ENCODE results near the gene NANP.
"Not testable (repeated sequence)": the region's sequence is repeated elsewhere in the genome, so short reads cannot be mapped to it uniquely, and the experiment has no call there.

Gene NANP

GRCh38 chr20:25606094-25606695 is 17.6 kb downstream of the NANP start:
- DNase-seq (ENCODE audit: low spot score), result no peak

GRCh38 chr20:25605148-25605547 is 18.7 kb downstream of the NANP start:
- no peak for DNase-seq (ENCODE audit: low spot score)

DNA sequence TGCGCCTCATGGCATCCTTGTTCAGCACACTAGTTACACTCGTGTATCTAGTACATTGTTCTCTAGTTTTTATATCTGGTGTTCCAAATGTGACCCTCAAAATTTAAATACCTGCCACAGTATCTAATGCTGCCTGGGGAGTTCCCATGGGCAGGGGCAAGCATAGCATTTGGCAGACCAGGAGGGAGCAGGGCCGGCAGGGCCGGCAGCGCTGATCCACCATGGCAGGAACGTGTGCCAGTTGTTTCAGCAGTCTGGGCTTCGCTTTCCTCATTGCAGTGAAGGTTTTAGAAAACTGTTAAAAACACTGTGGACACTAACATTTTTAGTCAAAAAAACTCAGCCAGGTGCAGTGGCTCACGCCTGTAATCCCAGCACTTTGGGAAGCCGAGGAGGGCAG is 19.2 kb downstream of the NANP start:
- DNase-seq (ENCODE audit: low spot score), result no peak

- not testable (repeated sequence) for DNase-seq (ENCODE audit: low spot score)
These were observed 20.9 kb downstream of the NANP start for GRCh38 chr20:25602914-25603309.

DNA sequence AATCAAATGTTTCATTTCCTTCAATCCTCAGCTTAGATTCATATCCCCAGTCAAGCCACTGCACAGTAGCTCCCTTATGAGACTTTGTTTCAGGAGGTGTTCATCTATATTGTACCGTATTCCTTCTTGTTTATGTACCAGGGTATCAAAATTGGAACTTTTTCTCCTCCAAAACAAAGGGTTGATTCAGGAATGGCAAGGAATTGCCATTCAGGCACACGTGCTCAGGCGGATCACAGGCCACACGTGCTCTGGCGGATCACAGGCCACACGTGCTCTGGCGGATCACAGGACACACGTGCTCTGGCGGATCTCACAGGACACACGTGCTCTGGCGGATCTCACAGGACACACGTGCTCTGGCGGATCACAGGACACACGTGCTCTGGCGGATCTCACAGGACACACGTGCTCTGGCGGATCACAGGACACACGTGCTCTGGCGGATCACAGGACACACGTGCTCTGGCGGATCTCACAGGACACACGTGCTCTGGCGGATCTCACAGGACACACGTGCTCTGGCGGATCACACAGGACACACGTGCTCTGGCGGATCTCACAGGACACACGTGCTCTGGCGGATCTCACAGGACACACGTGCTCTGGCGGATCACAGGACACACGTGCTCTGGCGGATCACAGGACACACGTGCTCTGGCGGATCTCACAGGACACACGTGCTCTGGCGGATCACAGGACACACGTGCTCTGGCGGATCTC is 21.5 kb downstream of the NANP start:
- DNase-seq (ENCODE audit: low spot score), result not testable (repeated sequence)

DNA sequence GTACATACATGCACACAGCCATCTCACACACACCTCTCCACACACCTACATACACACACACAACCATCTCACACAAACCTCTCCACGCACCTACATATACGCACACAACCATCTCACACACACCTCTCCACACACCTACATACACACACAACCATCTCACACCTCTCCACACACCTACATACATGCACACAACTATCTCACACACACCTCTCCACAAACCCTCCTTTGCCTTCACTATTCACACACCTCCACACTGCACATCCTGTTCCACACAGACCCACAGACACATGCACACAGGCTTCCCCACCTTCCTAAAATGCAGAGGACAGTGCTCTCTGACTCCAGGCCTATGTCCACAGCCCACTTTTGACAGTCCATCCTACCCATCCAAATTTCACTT is 22.2 kb downstream of the NANP start:
- DNase-seq (ENCODE audit: low spot score), result no peak

DNA sequence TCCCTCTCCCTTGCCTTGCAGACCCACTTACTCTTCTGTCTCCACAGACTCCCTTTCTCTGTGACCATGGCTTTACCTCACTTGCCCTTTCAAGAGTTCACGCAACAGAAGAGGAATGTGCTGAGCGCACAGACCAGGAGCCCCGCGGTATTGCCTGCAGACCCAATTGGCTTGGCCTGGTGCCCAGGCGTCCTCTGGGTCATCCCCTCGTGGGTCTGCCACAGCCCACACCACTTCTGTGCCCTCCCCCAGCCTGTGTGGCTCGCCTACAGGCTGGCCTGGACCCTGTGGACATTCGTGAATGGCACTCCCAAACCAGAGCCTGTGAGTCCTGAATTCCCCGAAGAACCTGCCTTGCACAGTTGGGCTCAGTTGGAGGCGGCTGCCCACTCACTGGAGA is 23.2 kb downstream of the NANP start:
- no peak for DNase-seq (ENCODE audit: low spot score)

- no peak for DNase-seq (ENCODE audit: low spot score)
These were observed 31.5 kb downstream of the NANP start for GRCh38 chr20:25592135-25592852.

GRCh38 chr20:25590778-25591177 is 33.0 kb downstream of the NANP start:
- not testable (repeated sequence) for DNase-seq (ENCODE audit: low spot score)

DNA sequence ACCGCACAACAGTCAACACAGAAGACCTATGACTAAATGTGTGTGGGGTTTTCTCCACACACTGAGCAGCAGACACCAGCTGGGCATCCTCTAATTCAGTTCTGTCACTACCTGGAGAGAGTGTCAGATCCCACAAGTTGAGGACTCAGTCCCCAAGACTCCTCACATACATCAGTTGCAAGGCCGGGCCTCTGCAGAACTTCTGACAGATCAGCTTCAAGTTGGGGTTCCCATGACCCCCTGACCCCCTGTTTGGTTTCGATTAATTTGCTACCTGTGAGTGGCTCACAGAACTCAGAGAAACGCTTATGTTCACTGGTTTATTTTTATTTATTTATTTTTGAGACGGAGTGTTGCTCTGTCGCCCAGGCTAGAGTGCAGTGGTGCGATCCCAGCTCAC is 35.3 kb downstream of the NANP start:
- no peak for DNase-seq (ENCODE audit: low spot score)

- DNase-seq (ENCODE audit: low spot score), result no peak
These were observed 36.3 kb downstream of the NANP start for GRCh38 chr20:25587536-25587935.

GRCh38 chr20:25586877-25587276 is 36.9 kb downstream of the NANP start:
- DNase-seq (ENCODE audit: low spot score), result no peak

DNA sequence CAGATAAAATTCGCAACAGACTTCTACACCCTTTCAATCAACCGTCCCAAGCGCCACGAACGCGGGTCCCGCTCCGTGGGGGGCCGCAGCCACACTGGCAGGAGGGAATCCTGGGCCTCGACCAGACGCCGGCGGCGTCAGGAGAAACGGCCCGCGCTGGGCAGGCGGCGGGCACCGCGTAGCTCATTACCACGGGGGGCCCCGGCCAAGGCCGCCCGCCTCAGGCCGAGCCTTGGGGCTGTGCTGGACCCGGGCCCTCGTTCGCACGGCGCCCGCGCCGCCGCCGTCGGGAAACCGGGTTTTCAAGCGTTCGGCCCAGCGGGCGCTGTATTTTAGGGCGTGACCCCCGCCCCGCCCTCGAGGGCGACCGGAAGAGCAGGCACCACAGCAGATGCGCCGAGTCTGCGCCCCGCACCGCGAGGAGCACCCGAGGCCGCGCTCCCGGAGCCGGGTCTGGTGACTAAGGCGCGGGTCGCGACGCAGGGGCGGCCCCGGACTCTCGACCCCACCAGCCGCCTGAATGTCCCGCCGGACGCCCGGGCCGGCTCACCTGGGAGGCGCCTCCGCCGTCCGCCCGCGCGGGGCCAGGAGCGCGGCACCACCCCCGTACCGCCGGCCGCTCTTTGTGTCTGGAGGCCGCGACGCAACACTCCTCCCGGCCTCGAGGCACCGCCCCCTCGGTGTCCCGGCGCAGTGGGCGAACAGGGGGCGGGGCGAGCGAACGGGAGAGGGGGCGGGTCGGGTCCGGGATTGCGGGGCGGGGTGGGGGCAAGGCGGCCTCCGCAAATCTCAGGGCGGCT is 38.7 kb downstream of the NANP start, which contains the start of gene NINL:
Gene NINL, minus strand, starts transcription at position 627 of the 800 bp plus-strand sequence. CDS start 58,944 bp downstream, outside the sequence.
- DNase-seq (ENCODE audit: low spot score), result peak; percentile 84

DNA sequence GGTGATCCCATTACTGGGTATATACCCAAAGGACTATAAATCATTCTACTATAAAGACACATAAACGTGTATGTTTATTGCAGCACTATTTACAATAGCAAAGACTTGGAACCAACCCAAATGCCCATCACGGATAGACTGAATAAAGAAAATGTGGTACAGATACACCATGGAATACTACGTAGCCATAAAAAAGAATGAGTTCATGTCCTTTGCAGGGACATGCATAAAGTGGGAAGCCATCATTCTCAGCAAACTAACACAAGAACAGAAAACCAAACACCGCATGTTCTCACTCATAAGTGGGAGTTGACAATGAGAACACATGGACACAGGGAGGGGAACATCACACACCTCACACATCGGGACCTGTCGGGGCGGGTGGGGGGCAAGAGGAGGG is 40.2 kb downstream of the NANP start:
- not testable (repeated sequence) for DNase-seq (ENCODE audit: low spot score)

GRCh38 chr20:25580711-25581110 is 43.1 kb downstream of the NANP start:
- no peak for DNase-seq (ENCODE audit: low spot score)

DNA sequence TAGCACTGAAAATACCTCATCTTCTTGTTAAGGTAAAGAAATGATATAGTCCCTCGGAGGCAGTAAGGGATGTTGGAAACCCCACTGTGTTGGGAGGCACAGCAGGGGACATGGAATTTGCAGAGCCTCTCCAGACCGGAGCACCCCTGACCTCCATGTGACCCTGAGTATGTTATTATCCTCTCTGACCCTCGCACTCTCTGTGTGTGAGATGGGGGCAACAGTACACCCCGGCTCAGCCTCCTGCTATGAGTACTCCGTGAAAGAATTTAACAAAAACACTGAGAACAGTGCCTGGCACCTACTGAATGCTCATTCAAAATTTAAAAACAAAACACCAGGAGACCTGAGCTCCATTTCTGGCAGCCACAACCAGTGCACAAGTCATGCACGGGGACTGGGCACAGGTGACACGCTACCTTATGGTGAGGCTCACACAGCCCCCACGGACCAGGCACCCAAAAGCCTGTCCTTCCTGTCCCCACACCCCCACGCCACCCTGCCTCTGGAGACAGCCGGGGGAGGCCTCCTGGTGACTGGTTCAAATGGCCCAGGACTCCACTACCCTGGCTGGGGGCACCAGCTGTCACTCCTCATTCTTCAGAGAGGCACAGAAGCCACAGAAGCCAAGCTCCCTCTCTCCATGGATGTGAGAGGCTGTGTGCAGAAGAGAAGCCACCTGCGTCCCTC is 44.6 kb downstream of the NANP start:
- no peak for DNase-seq (ENCODE audit: low spot score)

DNA sequence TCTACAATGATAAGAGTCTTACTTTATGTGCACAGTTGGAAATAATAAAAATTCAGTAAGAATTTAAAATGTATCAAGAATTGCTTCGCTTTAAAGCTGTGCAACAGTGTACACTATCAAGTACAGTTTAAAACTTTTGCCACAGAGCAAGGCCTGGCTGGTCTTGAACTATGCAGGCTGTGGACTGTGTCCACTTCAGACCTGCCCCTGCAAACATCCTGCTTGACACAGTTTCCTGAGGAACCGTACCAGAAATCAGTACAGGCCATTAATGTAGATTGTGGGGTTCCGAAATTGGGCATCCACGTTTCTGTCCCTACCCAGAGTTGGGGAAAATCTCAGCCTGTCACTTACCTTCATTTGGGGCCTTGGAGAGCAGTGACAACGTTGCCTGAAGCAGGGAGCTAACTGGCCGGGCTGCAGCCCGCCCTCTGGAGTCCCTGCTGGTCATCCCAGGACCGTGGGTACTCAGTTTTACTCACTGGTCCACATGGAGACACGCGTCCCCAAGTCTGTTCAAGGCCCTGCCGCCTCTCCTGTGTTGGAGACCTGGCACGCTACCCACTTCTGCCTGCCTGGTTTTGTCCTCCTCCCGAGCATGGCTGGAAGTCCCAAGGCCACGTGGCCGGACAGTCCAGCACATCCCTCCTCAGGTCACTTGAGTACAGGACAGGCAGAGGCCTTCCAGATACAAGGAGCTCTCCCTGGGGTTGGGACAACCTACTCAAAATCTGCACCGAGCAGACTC is 46.9 kb downstream of the NANP start:
- DNase-seq (ENCODE audit: low spot score), result no peak

DNA sequence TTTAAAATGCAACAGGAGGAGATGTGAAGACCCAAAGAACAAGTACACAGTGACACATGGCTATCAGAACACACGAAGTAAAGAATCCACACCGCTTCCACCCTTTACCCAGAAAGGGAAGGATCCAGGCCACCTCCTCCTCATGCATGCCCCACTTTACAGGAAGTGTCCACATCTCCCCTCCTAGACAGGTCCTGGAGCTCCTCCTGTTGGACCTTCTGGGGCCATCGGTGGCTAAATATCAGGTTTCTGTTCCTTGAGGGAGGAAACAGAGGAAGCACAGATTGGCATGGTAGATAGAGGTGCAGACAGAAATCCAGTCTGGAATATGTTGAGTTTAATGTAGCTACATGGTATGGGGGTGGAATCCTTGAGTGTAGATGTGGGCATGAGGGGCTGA is 49.4 kb downstream of the NANP start:
- no peak for DNase-seq (ENCODE audit: low spot score)

- no peak for DNase-seq (ENCODE audit: low spot score)
These were observed 50.2 kb downstream of the NANP start for GRCh38 chr20:25573288-25574251.

GRCh38 chr20:25571817-25572216 is 52.0 kb downstream of the NANP start:
- DNase-seq (ENCODE audit: low spot score), result no peak

All from left forelimb (tissue), 1 donor.